Vagina (tissue), 2 donors: ENCODE measurements around the gene SLC13A3. TPM values are rescaled to one million over a fixed set of nuclear protein-coding genes. Genes with fewer than 3 reads are reported as not detected.

Experiments used
- DNase-seq, 2 donors: peaks; one replicate each; pipeline ENCODE4 v3.0.0-alpha.2; 2017; ENCODE audit errors: extremely low spot score in 2 of 2
- H3K27ac ChIP-seq: fragments of 200-600 bp; sonication (generic); one replicate; pipeline ENCODE4 v1.5.1; 2019
- H3K27me3 ChIP-seq: fragments of 200-600 bp; sonication (generic); one replicate; pipeline ENCODE4 v1.5.1; 2019
- H3K36me3 ChIP-seq, 2 donors: fragments of 200-600 bp; sonication (generic); one replicate each; pipeline ENCODE4 v1.5.1; 2017 to 2019
- H3K4me1 ChIP-seq: fragments of 200-600 bp; sonication (generic); one replicate; pipeline ENCODE4 v1.5.1; 2019
- H3K4me3 ChIP-seq, 2 donors: fragments of 200-600 bp; sonication (generic); 1 replicate in 1 of 2; 2 replicates in 1 of 2; pipeline ENCODE4 v1.5.1; 2016 to 2019
- H3K9me3 ChIP-seq: fragments of 200-600 bp; sonication (generic); one replicate; pipeline ENCODE4 v1.5.1; 2019
- POLR2A ChIP-seq, 2 donors: fragments of 450-650 bp; IDR thresholded peaks; one replicate each; pipeline ENCODE4 v1.6.1; 2017; ENCODE audit warnings: antibody characterized with exemption in 2 of 2, mild to moderate bottlenecking in 2 of 2, moderate library complexity in 2 of 2
- POLR2AphosphoS5 ChIP-seq, 2 donors: sonication (generic); formaldehyde crosslinking; IDR thresholded peaks; one replicate each; pipeline ENCODE4 v1.9.0; 2017; ENCODE audit warnings: antibody characterized with exemption in 2 of 2, mild to moderate bottlenecking in 2 of 2, low read depth in 1 of 2; ENCODE audit not compliant: insufficient read depth in 1 of 2
- intact Hi-C: fragments of 100-400 bp; cut with DNase I; formaldehyde crosslinking; loops from one replicate; pipeline ENCODE4 v1.15.1; 2023
- total RNA-seq: library from RNA; depleted of rRNA; stranded (reverse); fragments of >200 nt; gene quantifications from one replicate; pipeline ENCODE4 v1.2.3, GENCODE V29; 2016
- TF ChIP-seq, protein P1 (sequence below), 3 experiments: fragments of 450-650 bp in 2 of 3; fragments of 200-600 bp in 1 of 3; sonication (generic) in 1 of 3; IDR thresholded peaks; one replicate each; pipeline ENCODE4 v1.5.1; 2017 to 2019; ENCODE audit warnings: antibody characterized with exemption in 3 of 3, mild to moderate bottlenecking in 2 of 3, moderate library complexity in 2 of 3

SLC13A3 gene
- total RNA-seq, 1 donor from 2014 or later, result 1.2 TPM

DNA sequence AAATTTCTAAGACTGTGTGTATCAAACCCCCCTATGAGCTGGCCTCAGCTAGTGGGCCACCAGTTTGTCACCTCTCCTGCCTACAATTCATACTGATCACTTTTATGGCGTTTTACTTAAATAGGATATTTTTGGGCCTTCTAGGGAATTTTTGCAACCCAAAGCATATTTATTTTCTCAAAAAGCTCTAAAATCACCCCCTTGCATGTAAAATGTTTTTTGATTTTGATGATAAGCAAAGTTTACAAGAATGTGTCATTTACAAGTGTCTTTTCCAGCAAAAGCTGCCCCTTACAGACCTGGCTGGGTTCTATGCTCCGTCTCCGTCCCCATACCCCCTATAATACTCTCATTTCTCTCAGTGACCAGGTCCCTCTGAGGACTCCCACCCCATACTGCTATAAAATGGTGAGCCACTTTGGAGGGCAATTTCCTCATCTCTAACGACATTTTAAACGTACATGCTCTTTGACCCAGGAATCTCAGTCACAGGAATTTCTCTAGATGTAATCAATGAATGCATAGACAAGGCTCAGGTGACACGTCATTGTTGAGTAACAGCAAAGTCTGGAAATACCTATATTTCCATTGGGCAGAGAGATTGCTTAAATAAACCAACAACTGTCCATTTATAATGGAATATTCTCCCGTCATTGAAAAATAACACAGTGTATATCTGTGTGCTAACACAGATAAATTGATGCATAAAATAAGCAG, 86.9 kb downstream of the SLC13A3 start:
- Histone ChIP-seq H3K36me3 (no peaks in the 10 kb centered on the region), H3K27me3 (no peaks in the 10 kb centered on the region), H3K4me1 (peaks cover 6% of the 10 kb centered on the region), H3K27ac (no peak overlapping the region), H3K4me3 (no peak overlapping the region), H3K9me3 (no peaks in the 10 kb centered on the region)
- TF ChIP-seq POLR2A (IDR thresholded peaks at IDR 0.05) (no peak), POLR2AphosphoS5 (IDR thresholded peaks at IDR 0.05; ENCODE audit: insufficient read depth in 1 of 2, low read depth in 1 of 2) (no peak)
- TF ChIP-seq, protein P1, sequence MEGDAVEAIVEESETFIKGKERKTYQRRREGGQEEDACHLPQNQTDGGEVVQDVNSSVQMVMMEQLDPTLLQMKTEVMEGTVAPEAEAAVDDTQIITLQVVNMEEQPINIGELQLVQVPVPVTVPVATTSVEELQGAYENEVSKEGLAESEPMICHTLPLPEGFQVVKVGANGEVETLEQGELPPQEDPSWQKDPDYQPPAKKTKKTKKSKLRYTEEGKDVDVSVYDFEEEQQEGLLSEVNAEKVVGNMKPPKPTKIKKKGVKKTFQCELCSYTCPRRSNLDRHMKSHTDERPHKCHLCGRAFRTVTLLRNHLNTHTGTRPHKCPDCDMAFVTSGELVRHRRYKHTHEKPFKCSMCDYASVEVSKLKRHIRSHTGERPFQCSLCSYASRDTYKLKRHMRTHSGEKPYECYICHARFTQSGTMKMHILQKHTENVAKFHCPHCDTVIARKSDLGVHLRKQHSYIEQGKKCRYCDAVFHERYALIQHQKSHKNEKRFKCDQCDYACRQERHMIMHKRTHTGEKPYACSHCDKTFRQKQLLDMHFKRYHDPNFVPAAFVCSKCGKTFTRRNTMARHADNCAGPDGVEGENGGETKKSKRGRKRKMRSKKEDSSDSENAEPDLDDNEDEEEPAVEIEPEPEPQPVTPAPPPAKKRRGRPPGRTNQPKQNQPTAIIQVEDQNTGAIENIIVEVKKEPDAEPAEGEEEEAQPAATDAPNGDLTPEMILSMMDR (IDR thresholded peaks at IDR 0.05), result no peak
- intact Hi-C loops, result loop anchor here (10.0 kb wide), 1 partner anchor 120 kb away; the partner anchor contains the start of gene TP53RK
- DNase-seq, result no peak

- Histone ChIP-seq H3K9me3 (no peaks in the 10 kb centered on the region), H3K4me1 (peaks cover 6% of the 10 kb centered on the region), H3K4me3 (no peak overlapping the region), H3K27ac (no peak overlapping the region), H3K27me3 (no peaks in the 10 kb centered on the region), H3K36me3 (no peaks in the 10 kb centered on the region)
- no peak for DNase-seq
- TF ChIP-seq POLR2AphosphoS5 (IDR thresholded peaks at IDR 0.05; ENCODE audit: insufficient read depth in 1 of 2, low read depth in 1 of 2) (no peak), POLR2A (IDR thresholded peaks at IDR 0.05) (no peak)
- TF ChIP-seq, protein P1 (IDR thresholded peaks at IDR 0.05), result no peak
- intact Hi-C loops, result loop anchor here (10.0 kb wide), 1 partner anchor 121 kb away; the partner anchor contains the start of gene TP53RK
Observed at GRCh38 chr20:46563860-46564221, 87.4 kb downstream of the SLC13A3 start.

DNA sequence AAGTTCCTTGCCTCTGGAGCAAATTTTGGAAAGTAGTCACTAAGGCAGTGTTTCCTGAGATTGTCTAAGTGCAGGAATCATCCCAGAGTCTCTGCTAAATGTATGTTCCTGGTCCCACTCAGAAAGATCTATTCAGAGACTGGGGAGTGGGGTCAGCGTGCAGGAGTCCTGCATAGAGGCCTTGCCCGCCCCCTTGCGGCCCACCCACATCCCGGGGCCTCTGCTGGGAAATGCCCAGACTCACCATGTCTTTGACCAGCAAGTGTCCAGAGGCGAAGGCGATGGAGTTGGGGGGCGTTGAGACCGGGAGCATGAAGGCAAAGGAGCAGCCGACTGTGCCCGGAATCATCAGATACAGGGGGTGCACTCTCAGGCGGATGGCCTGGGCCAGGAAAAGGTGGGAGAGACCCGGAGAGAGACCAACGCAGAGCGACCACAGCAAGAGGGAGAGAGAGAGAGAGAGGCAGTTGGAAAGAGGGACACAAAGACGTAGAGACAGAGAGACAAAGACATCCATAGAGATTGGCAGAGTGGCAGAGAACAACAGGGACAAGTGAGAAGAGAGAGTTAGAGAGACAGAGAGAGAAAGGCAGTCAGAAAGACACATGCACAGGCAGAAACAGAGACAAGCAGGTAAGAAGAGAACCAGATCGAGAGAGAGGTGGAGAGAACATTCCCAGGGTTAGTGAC, 87.9 kb downstream of the SLC13A3 start:
- peaks cover 6% of the 10 kb centered on the region for H3K4me1 ChIP-seq
- no peak overlapping the region for H3K4me3 ChIP-seq
- H3K27ac ChIP-seq, result peak overlapping the region; percentile 40
- H3K9me3 ChIP-seq, result no peaks in the 10 kb centered on the region
- no peaks in the 10 kb centered on the region for H3K36me3 ChIP-seq
- H3K27me3 ChIP-seq, result no peaks in the 10 kb centered on the region
- no peak for DNase-seq
- TF ChIP-seq POLR2AphosphoS5 (IDR thresholded peaks at IDR 0.05; ENCODE audit: insufficient read depth in 1 of 2, low read depth in 1 of 2) (no peak), POLR2A (IDR thresholded peaks at IDR 0.05) (no peak)
- TF ChIP-seq, protein P1 (IDR thresholded peaks at IDR 0.05), result no peak
- intact Hi-C loops, result loop anchor here (10.0 kb wide), 1 partner anchor 121 kb away; the partner anchor contains the start of gene TP53RK

- intact Hi-C loops, result loop anchor here (10.0 kb wide), 1 partner anchor 122 kb away; the partner anchor contains the start of gene TP53RK
- Histone ChIP-seq H3K4me1 (peaks cover 6% of the 10 kb centered on the region), H3K27ac (peak overlapping the region; percentile 40), H3K27me3 (no peaks in the 10 kb centered on the region), H3K36me3 (no peaks in the 10 kb centered on the region), H3K4me3 (peak overlapping the region; percentile 28 to 47), H3K9me3 (no peaks in the 10 kb centered on the region)
- DNase-seq, result no peak
- no peak for TF ChIP-seq POLR2AphosphoS5 (IDR thresholded peaks at IDR 0.05; ENCODE audit: insufficient read depth in 1 of 2, low read depth in 1 of 2)
- TF ChIP-seq, protein P1 (IDR thresholded peaks at IDR 0.05), result peak; percentile 70 to 78 (median 71)
Observed at GRCh38 chr20:46562373-46563169, 88.7 kb downstream of the SLC13A3 start.
